Cardiac fibroblast (primary cell): ENCODE data around the gene TAS2R16.
A peak's percentile ranks its signal among the peaks of the same experiment; 100 is the strongest.

Experiments
- DNase-seq, 2 donors: peaks; one replicate each; pipeline versions ENCODE4 v3.0.0 to v3.0.0-alpha.2; 2010; ENCODE audit warnings: low read depth in 2 of 2
- H3K4me3 ChIP-seq, 2 donors: replicated peaks in 1 of 2; 1 replicate in 1 of 2; 2 replicates in 1 of 2; pipeline ENCODE4 v1.5.1; 2011; ENCODE audit warnings: low read depth in 2 of 2, low read length in 2 of 2, mild to moderate bottlenecking in 2 of 2, moderate library complexity in 1 of 2
- CTCF ChIP-seq: IDR thresholded peaks from one replicate; pipeline ENCODE4 v1.5.1; 2011; ENCODE audit warnings: low read depth, mild to moderate bottlenecking, low read length, inconsistent platforms

Gene TAS2R16

GRCh38 chr7:123004931-123005330 lies 9.4 kb upstream of the TAS2R16 start:
- TF ChIP-seq CTCF: no peak
- DNase-seq: peak in 1 of 2 donors; percentile 70
- H3K4me3 ChIP-seq: no peak overlapping the region

GRCh38 chr7:123003539-123004126 lies 8.1 kb upstream of the TAS2R16 start:
- H3K4me3 ChIP-seq: no peak overlapping the region
- DNase-seq: peak in 1 of 2 donors; percentile 25
- TF ChIP-seq CTCF: no peak

GRCh38 chr7:122989577-122989976 lies 5.9 kb downstream of the TAS2R16 start:
- H3K4me3 ChIP-seq: no peak overlapping the region
- TF ChIP-seq CTCF: no peak
- DNase-seq: no peak

- DNase-seq: no peak
- no peak for TF ChIP-seq CTCF
- H3K4me3 ChIP-seq: no peak overlapping the region
These were observed 6.5 kb downstream of the TAS2R16 start for GRCh38 chr7:122989041-122989440.

GRCh38 chr7:122988333-122988732 lies 7.2 kb downstream of the TAS2R16 start:
- DNase-seq: no peak
- no peak for TF ChIP-seq CTCF
- H3K4me3 ChIP-seq: no peak overlapping the region

- TF ChIP-seq CTCF: no peak
- no peak for DNase-seq
- no peak overlapping the region for H3K4me3 ChIP-seq
These were observed 8.0 kb downstream of the TAS2R16 start for GRCh38 chr7:122987463-122987862.

- DNase-seq: no peak
- TF ChIP-seq CTCF: no peak
- no peak overlapping the region for H3K4me3 ChIP-seq
These were observed 11.5 kb downstream of the TAS2R16 start for GRCh38 chr7:122984021-122984420.
